PC-9 (cell line): ENCODE measurements around the gene BICDL2. TPM values are rescaled to one million over a fixed set of nuclear protein-coding genes. Genes with fewer than 3 reads are reported as not detected.
A peak's percentile ranks its signal among the peaks of the same experiment; 100 is the strongest.

ENCODE experiments used
- BruUV-seq: library from RNA; stranded (reverse); fragments of 400-500 nt; replicated peaks from 2 replicates; lab custom pipeline; 2021; lab: Mats Ljungman, UMichigan
- CTCF ChIA-PET: fragments of 300-600 bp; sonication (Branson Sonifier 250); formaldehyde crosslinking; loops from one replicate; lab custom pipeline; 2022; ENCODE audit warnings: antibody characterized with exemption; lab: Charles Lee
- POLR2A ChIA-PET: fragments of 300-600 bp; sonication (Branson Sonifier 250); formaldehyde crosslinking; loops from one replicate; lab custom pipeline; 2022; ENCODE audit warnings: antibody characterized with exemption; ENCODE audit not compliant: unreplicated experiment; lab: Charles Lee
- DNase-seq, 2 experiments: peaks; one replicate each; pipeline versions ENCODE4 v3.0.0 to v3.0.0-alpha.2; 2015 to 2022; ENCODE audit warnings: mixed read lengths in 1 of 2
- H2AFZ ChIP-seq: fragments of 200-600 bp; sonication (generic); 2 replicates; pipeline ENCODE4 v1.8.1; 2017; ENCODE audit warnings: antibody characterized with exemption
- H3F3A ChIP-seq: fragments of 200-600 bp; sonication (generic); 2 replicates; pipeline ENCODE4 v1.8.1; 2017; ENCODE audit warnings: antibody characterized with exemption, mild to moderate bottlenecking, low read depth; ENCODE audit not compliant: insufficient read depth
- H3K27ac ChIP-seq: fragments of 200-600 bp; sonication (generic); 2 replicates; pipeline ENCODE4 v1.6.1; 2016; ENCODE audit warnings: mixed run types
- H3K27me3 ChIP-seq: fragments of 200-600 bp; sonication (generic); 2 replicates; pipeline ENCODE4 v1.6.1; 2016; ENCODE audit warnings: low read depth, mixed run types; ENCODE audit not compliant: insufficient read depth
- H3K36me3 ChIP-seq: fragments of 200-600 bp; sonication (generic); 2 replicates; pipeline ENCODE4 v1.6.1; 2016; ENCODE audit warnings: low read depth, mixed run types
- H3K4me1 ChIP-seq: fragments of 200-600 bp; sonication (generic); replicated peaks from 2 replicates; pipeline ENCODE4 v1.6.1; 2016; ENCODE audit warnings: mixed run types; ENCODE audit not compliant: insufficient read depth
- H3K4me2 ChIP-seq: fragments of 200-600 bp; sonication (generic); 2 replicates; pipeline ENCODE4 v1.6.1; 2017; ENCODE audit warnings: mixed run types
- H3K4me3 ChIP-seq: fragments of 200-600 bp; sonication (generic); 2 replicates; pipeline ENCODE4 v1.6.1; 2016; ENCODE audit warnings: mixed run types
- H3K79me2 ChIP-seq: fragments of 200-600 bp; sonication (generic); 2 replicates; pipeline ENCODE4 v1.6.1; 2017; ENCODE audit warnings: low read depth, mixed run types
- H3K9me2 ChIP-seq: fragments of 200-600 bp; sonication (generic); 2 replicates; pipeline ENCODE4 v1.8.1; 2017; ENCODE audit warnings: mild to moderate bottlenecking; ENCODE audit not compliant: insufficient read depth
- H3K9me3 ChIP-seq: fragments of 200-600 bp; sonication (generic); 2 replicates; pipeline ENCODE4 v1.8.1; 2016; ENCODE audit warnings: low read depth; ENCODE audit not compliant: insufficient read depth
- H4K20me1 ChIP-seq: fragments of 200-600 bp; sonication (generic); 2 replicates; pipeline ENCODE4 v1.8.1; 2017; ENCODE audit not compliant: insufficient read depth
- CTCF ChIP-seq: fragments of 200-600 bp; sonication (generic); conservative IDR thresholded peaks from 2 replicates; pipeline ENCODE4 v1.6.1; 2017; ENCODE audit warnings: mixed run types, antibody characterized with exemption, mild to moderate bottlenecking, moderate library complexity
- EZH2 ChIP-seq: fragments of 200-600 bp; sonication (generic); IDR thresholded peaks from 2 replicates; pipeline ENCODE4 v1.8.0; 2017; ENCODE audit warnings: antibody characterized with exemption, low read depth
- intact Hi-C: fragments of 100-400 bp; cut with micrococcal nuclease; formaldehyde crosslinking; loops from one replicate; pipeline ENCODE4 v1.10.0; 2022; ENCODE audit not compliant: unreplicated experiment
- total RNA-seq: library from RNA; stranded (reverse); gene quantifications from 2 replicates; pipeline ENCODE4 v1.2.3, GENCODE V29; 2021

The BICDL2 gene
- total RNA-seq, 1 experiment from 2014 or later = 57.9 TPM

GRCh38 chr16:2999929-3000328 is 36.8 kb downstream of the BICDL2 start:
- ChIA-PET POLR2A (no interaction called here), CTCF (no interaction called here)
- Histone ChIP-seq H3K36me3 (no peaks in the 10 kb centered on the region), H3K4me1 (peaks cover 6% of the 10 kb centered on the region; the same call in 1 of the 2 replicates), H3K9me2 (no peaks in the 10 kb centered on the region), H4K20me1 (no peaks in the 10 kb centered on the region), H3K79me2 (no peaks in the 10 kb centered on the region), H3F3A (peaks cover 3% of the 10 kb centered on the region; the same call in 1 of the 2 replicates), H3K4me2 (no peak overlapping the region), H3K9me3 (no peaks in the 10 kb centered on the region), H3K27ac (no peak overlapping the region), H2AFZ (no peak overlapping the region), H3K4me3 (no peak overlapping the region), H3K27me3 (no peaks in the 10 kb centered on the region)
- TF ChIP-seq EZH2 (no peak), CTCF (no peak)
- intact Hi-C loops = no loop called here
- DNase-seq = no peak
- no TSS peak for BruUV-seq

GRCh38 chr16:2996298-2996697 is 40.4 kb downstream of the BICDL2 start:
- BruUV-seq = no TSS peak

GRCh38 chr16:2992383-2993081 is 44.2 kb downstream of the BICDL2 start:
- POLR2A ChIA-PET = interaction anchor here (0.6 to 2.6 kb wide), 4 partner anchors 18 to 136 kb away, joined by 3 to 41 read pairs (median 8); partner anchors contain the start of genes TNFRSF12A and ZNF205
- Histone ChIP-seq H3F3A (no peaks in the 10 kb centered on the region; the same call in 1 of the 2 replicates), H3K27ac (no peak overlapping the region)

More at GRCh38 chr16:2996298-2996697, 40.4 kb downstream of the BICDL2 start:
- Histone ChIP-seq H4K20me1 (no peaks in the 10 kb centered on the region), H3K4me3 (no peak overlapping the region), H3F3A (no peaks in the 10 kb centered on the region; the same call in 1 of the 2 replicates), H3K4me2 (no peak overlapping the region; the same call in 1 of the 2 replicates), H3K79me2 (no peaks in the 10 kb centered on the region), H3K27me3 (no peaks in the 10 kb centered on the region), H3K9me2 (no peaks in the 10 kb centered on the region), H3K27ac (no peak overlapping the region), H2AFZ (no peak overlapping the region), H3K36me3 (no peaks in the 10 kb centered on the region), H3K9me3 (no peaks in the 10 kb centered on the region), H3K4me1 (peaks cover 15% of the 10 kb centered on the region)
- no peak for DNase-seq
- ChIA-PET CTCF (no interaction called here), POLR2A (interaction anchor here (0.7 kb wide), 1 partner anchor 25 kb away, joined by 7 read pairs; no protein-coding TSS in a partner anchor)
- intact Hi-C loops = no loop called here
- TF ChIP-seq CTCF (no peak), EZH2 (no peak)

More at GRCh38 chr16:2992383-2993081, 44.2 kb downstream of the BICDL2 start:
- Histone ChIP-seq H3K4me1 (peaks cover 25% of the 10 kb centered on the region), H3K4me3 (no peak overlapping the region), H3K9me2 (no peaks in the 10 kb centered on the region), H3K27me3 (no peaks in the 10 kb centered on the region), H3K36me3 (no peaks in the 10 kb centered on the region), H3K9me3 (no peaks in the 10 kb centered on the region), H3K4me2 (peak overlapping the region; percentile 16; the same call in 1 of the 2 replicates), H2AFZ (no peak overlapping the region), H3K79me2 (no peaks in the 10 kb centered on the region), H4K20me1 (no peaks in the 10 kb centered on the region)
- TF ChIP-seq CTCF (no peak), EZH2 (no peak)
- no TSS peak for BruUV-seq
- intact Hi-C loops = no loop called here
- CTCF ChIA-PET = interaction anchor here (0.7 to 1.1 kb wide), 4 partner anchors 9 to 66 kb away, joined by 3 read pairs; no protein-coding TSS in a partner anchor
- peak; percentile 67 to 92 for DNase-seq
